HG02970 (cell line): ENCODE measurements around the gene RAB20.
"Not testable (repeated sequence)": the region's sequence is repeated elsewhere in the genome, so short reads cannot be mapped to it uniquely, and the experiment has no call there.

Experiments used
- ATAC-seq: cut with Tn5 transposase; IDR thresholded peaks from one replicate; pipeline ENCODE4 v1.9.1; 2021; ENCODE audit warnings: mild to moderate bottlenecking, moderate library complexity, moderate number of reproducible peaks; ENCODE audit not compliant: unreplicated experiment, low FRiP score

RAB20 gene

GRCh38 chr13:110561344-110562035 is at the start of gene RAB20:
Gene RAB20, minus strand, starts transcription at chr13:110561722. Its CDS starts 203 bp downstream, at chr13:110561519.
- ATAC-seq: peak; percentile 69

GRCh38 chr13:110610955-110611595 is 49.6 kb upstream of the RAB20 start:
- ATAC-seq: no peak

GRCh38 chr13:110607675-110608224 is 46.2 kb upstream of the RAB20 start:
- ATAC-seq: no peak

GRCh38 chr13:110606281-110606680 is 44.8 kb upstream of the RAB20 start:
- not testable (repeated sequence) for ATAC-seq

- no peak for ATAC-seq
Observed at GRCh38 chr13:110605132-110605531, 43.6 kb upstream of the RAB20 start.

GRCh38 chr13:110600980-110601379 is 39.5 kb upstream of the RAB20 start:
- no peak for ATAC-seq

GRCh38 chr13:110600261-110600819 is 38.8 kb upstream of the RAB20 start:
- no peak for ATAC-seq

GRCh38 chr13:110597041-110597689 is 35.6 kb upstream of the RAB20 start:
- ATAC-seq: no peak

- no peak for ATAC-seq
Observed at GRCh38 chr13:110593430-110594130, 32.1 kb upstream of the RAB20 start.

- ATAC-seq: no peak
Observed at GRCh38 chr13:110592665-110593064, 31.1 kb upstream of the RAB20 start.

GRCh38 chr13:110590577-110590976 is 29.1 kb upstream of the RAB20 start:
- no peak for ATAC-seq

- ATAC-seq: no peak
Observed at GRCh38 chr13:110589793-110590390, 28.4 kb upstream of the RAB20 start.

- ATAC-seq: no peak
Observed at GRCh38 chr13:110583178-110583865, 21.8 kb upstream of the RAB20 start.

- ATAC-seq: no peak
Observed at GRCh38 chr13:110582421-110582954, 21.0 kb upstream of the RAB20 start.

- no peak for ATAC-seq
Observed at GRCh38 chr13:110581506-110582185, 20.1 kb upstream of the RAB20 start.

GRCh38 chr13:110580800-110581199 is 19.3 kb upstream of the RAB20 start:
- no peak for ATAC-seq

- no peak for ATAC-seq
Observed at GRCh38 chr13:110578363-110578762, 16.8 kb upstream of the RAB20 start.

GRCh38 chr13:110576736-110577476 is 15.4 kb upstream of the RAB20 start:
- no peak for ATAC-seq
